ENCODE data around the gene STX3.

GRCh38 chr11:59760771-59761170, 5.6 kb downstream of the STX3 start:
- TF ChIP-seq CTCF (IDR thresholded peaks at IDR 0.05; ENCODE audit: control extremely low read depth in 1 of 3, insufficient read depth in 1 of 3, low read depth in 1 of 3, low read length in 3 of 3), result no peak
- TF ChIP-seq KDM1A (IDR thresholded peaks at IDR 0.05; ENCODE audit: borderline replicate concordance, low read length), result no peak
- TF ChIP-seq MAX (IDR thresholded peaks at IDR 0.05), result no peak
- TF ChIP-seq NANOG (IDR thresholded peaks at IDR 0.05; ENCODE audit: insufficient read depth, low read depth, low read length, poor library complexity, severe bottlenecking), result no peak
- no peak for TF ChIP-seq ZNF274 (IDR thresholded peaks at IDR 0.05; ENCODE audit: borderline replicate concordance, extremely low read depth, low read length)
- TF ChIP-seq PHF8 (conservative IDR thresholded peaks at IDR 0.05; ENCODE audit: low read depth, low read length), result no peak
- no peak for TF ChIP-seq POU5F1 (IDR thresholded peaks at IDR 0.05; ENCODE audit: low read depth, low read length)
- TF ChIP-seq YY1 (IDR thresholded peaks at IDR 0.05; ENCODE audit: low read depth, low read length), result no peak

All from H1 (cell line).